RKO (cell line): ENCODE data around the gene SCG5.
"Not testable (repeated sequence)": the region's sequence is repeated elsewhere in the genome, so short reads cannot be mapped to it uniquely, and the experiment has no call there.

Experiments
- DNase-seq: peaks from one replicate; pipeline ENCODE4 v3.0.0-alpha.2; 2016; ENCODE audit warnings: low spot score

Gene SCG5, protein sequence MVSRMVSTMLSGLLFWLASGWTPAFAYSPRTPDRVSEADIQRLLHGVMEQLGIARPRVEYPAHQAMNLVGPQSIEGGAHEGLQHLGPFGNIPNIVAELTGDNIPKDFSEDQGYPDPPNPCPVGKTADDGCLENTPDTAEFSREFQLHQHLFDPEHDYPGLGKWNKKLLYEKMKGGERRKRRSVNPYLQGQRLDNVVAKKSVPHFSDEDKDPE

DNA sequence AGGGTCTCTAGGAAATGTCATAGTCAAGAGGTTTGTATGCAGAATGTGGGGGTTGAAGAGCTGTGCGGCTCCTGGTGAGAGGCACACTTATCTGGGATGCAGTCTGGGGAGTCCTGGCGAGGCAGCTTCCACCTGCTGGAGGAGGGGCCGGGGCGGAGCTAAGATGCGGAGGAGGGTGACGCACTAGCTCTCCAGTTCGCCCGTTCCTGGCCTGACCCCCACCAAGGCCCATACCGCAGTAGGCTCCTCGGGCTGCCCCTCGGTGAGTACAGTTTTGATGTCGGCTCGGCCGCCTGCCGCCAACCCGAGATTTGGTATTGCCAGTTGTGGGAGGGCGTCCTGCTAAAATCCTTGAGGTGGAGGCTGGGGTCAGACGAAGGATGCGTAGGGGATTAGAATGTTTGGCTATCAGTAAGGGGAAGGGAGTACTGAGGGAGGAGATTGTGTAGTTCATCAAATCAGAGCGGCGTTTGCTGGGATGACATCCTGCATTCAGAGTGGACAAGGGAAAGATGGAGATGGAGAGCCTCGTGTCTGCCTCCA lies at the start of gene SCG5:
TSS of gene SCG5 (plus strand) at position 194 of the 543 bp plus-strand sequence. CDS start 1,883 bp downstream, outside the sequence.
- DNase-seq, result no peak

DNA sequence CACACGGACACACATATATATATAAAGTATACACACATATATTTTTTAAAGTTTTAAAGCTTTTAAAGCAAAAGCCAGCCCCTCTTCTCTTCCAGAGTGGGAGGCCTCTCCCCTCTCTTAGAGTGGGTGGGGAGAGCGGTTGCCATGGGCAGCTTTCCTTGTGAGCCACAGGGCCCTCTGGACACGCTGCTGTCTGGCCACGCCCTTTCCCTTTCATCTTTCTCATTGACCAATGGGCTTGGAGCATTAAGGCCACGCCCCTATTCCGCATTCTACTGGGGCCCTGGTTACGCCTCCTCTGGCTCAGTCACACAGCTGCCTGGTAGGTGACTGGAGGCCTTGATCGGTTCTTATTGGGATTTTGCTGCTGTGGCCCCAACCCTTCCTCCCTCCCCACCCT lies 48.4 kb upstream of the SCG5 start, which contains the start of gene GOLGA8N:
TSS of gene GOLGA8N (plus strand) at position 306 of the 400 bp plus-strand sequence.
- not testable (repeated sequence) for DNase-seq

DNA sequence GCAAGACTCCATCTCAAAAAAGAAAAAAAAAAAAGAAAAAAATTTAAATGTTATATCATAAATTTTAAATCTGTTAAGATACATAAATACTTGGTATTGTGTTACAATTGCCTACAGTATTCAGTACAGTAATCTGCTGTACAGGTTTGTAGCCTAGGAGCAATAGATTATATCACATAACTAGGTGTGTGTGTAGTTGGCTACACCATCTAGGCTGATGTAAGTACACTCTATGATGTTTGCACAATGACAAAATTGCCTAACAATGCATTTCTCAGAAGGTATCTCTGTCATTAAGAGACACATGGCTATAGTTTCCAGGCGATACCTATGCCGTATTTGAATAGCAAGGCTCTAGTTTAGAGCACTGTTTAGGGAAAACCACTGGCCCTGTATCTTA lies 32.0 kb upstream of the SCG5 start:
- DNase-seq, result not testable (repeated sequence)

DNA sequence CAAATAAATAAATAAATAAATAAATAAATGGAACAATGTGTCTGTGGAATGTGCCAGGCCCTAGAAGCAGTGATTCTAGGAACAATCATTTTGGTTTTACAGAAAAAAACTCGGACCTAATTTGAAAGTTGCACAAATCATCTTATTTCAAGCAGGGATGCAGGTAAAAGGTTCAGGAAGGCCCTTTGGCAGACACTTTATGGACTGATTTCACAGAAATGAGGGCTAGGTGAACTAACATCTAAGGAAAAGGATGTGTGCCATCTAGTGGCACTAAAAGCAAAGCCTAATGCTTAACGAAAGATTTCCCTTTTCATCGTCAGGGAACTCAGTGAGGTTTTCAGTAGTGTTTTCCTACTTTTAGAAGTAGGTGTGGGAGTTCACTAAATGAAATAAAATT lies 30.8 kb upstream of the SCG5 start:
- DNase-seq, result peak; percentile 69

DNA sequence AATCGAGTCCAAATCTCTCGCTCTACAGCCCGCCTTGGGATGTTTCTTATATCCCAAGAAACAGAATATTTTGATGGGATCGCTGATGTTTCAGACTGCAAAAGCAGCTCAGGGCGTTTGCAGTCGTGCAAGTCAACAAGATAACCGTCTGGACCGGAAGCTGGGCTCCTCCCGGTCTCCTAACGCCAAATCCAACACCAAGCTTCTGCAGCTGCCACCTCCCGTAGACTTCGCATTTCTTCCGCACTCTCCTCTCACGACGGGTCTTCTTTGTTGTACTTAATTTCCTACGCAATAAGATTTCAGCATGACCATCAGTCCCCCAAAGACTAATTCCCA lies 26.8 kb upstream of the SCG5 start:
- DNase-seq, result not testable (repeated sequence)

DNA sequence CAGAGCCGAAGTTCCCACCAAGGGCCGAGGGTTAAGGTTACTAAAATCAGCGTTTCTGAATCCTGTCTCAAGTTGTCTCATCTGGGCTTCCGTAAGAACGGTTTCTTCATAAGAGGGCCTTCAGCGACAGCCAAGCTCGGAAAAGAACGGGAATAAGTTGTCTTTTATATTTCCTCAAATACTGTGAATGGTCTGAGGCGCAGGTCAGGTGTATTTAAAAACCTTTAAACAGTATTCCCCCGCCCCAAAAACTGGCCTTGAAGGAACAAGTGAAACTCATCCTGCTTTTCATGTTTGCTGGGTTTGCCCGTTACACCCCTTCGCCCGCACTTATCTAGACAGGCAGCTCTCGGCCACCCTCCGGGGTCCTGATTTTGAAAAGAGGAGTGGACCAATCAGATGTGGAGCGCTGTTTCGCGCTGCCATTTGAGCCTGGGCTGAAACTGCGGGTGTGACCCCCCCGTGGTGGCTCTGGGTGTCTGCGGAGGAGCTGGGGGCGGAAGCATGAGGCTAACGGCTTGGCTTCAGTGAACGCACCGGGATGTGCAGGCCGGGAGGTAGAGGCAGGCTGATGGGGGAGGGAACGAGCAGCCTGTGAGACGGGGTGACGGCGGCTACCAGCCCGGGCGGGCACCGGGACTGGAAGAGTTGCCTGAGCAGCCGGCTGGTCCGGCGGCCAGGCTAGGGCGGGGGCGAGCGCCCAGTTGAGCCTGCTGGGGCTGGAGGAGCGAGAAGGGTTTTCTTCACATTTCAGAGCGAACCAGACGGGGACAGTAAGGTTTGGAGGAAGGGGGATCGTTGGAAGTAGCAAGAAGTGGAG lies 26.2 kb upstream of the SCG5 start, which contains the start of gene ARHGAP11A:
TSS of gene ARHGAP11A (plus strand) at position 454 of the 820 bp plus-strand sequence. CDS start 708 bp downstream, outside the sequence.
- peak; percentile 92 for DNase-seq

DNA sequence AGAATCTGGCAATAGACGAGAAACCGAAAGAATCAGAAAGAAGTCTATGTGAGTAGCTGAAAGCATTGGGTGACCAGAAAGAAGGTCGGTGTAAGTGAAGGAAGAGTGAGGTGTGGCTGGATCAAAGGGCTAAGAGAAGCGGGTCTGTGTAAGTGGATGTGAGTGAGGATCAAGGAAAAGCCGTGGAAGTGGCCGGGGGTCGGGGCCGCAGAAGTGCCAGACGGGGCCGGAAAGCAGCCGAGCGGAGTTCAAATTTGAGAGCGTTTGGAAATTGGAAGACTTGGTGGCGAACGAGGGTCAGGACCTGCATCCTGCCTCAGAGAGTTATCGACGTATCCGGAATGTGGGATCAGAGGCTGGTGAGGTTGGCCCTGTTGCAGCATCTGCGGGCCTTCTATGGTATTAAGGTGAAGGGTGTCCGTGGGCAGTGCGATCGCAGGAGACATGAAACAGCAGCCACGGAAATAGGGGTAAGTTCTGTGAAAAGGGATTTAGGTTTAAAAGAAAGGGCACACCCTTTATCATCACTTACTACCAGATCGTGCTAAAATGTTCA lies 25.6 kb upstream of the SCG5 start:
- DNase-seq, result peak; percentile 60

DNA sequence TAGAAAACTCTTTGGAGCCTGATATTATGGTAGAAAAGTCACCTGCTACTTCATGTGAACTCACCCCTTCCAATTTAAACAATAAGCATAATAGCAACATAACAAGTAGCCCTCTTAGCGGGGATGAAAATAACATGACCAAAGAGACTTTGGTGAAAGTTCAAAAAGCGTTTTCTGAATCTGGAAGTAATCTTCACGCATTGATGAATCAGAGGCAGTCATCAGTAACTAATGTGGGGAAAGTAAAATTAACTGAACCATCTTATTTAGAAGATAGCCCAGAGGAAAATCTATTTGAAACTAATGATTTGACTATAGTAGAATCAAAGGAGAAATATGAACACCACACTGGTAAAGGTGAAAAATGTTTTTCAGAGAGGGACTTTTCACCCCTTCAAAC lies 5.1 kb upstream of the SCG5 start:
- no peak for DNase-seq

DNA sequence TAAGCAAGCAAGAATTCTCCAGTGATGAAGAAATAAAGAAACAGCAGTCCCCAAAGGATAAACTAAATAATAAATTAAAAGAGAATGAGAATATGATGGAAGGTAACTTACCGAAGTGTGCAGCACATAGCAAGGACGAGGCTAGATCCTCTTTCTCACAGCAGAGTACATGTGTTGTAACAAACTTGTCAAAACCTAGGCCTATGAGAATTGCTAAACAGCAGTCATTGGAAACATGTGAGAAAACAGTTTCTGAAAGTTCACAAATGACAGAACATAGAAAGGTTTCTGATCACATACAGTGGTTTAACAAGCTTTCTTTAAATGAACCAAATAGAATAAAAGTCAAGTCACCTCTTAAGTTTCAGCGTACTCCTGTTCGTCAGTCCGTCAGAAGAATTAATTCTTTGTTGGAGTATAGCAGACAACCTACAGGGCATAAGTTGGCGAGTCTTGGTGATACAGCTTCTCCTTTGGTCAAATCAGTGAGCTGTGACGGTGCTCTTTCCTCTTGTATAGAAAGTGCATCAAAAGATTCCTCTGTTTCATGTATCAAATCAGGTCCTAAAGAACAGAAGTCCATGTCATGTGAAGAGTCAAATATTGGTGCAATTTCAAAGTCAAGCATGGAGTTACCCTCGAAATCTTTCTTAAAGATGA lies 4.5 kb upstream of the SCG5 start:
- no peak for DNase-seq

DNA sequence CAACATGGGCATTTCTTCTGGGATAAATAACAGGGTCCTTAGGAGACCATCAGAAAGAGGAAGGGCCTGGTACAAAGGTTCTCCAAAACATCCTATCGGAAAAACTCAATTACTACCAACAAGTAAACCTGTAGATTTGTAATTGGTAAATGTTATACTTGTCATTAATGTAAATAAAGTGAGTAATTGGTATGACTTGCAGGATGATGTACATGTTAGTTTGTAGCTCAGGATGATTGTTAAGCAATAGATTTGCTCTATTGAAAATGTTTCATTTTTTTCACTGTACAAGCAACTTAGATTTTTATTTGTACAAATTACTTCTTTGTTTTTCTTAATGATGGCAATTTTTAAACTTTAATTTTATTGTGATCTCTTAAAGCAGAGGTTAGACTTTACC lies 3.8 kb upstream of the SCG5 start:
- DNase-seq, result no peak

DNA sequence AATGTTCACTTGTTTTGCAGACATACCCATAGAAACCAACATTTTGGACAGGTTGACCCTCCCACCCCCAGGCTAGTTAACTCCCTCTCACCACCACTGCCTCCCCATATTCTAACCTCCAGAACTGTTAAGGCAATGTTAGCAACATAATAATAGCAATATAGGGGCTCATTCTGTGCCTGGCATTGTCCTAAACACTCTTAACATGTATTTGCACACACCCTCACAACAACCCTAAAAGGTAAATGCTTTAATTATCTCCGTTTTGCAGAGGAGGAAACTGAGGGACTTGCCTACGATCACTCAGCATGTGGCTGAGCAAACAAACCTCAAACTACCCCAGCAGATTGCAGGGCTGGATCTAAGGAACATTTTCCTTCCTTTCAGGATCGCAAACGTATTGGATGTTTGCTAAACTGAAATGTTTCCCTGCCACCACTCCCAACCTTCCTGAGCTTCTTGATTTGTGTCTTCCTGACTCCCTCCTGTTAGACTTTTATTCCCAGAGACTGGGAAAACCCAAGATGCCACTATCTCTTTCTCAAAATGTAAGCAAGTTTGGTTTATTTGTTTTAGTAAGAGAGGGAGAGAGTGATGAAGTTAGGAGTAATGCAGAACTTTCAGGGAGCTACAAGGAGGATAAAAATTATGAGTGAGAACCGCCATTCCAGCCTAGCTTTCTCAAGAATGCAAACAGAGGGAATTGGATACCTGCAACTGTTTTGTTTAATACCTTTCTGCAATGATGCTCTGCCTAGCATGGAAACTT lies 1.3 kb downstream of the SCG5 start:
- DNase-seq, result no peak

DNA sequence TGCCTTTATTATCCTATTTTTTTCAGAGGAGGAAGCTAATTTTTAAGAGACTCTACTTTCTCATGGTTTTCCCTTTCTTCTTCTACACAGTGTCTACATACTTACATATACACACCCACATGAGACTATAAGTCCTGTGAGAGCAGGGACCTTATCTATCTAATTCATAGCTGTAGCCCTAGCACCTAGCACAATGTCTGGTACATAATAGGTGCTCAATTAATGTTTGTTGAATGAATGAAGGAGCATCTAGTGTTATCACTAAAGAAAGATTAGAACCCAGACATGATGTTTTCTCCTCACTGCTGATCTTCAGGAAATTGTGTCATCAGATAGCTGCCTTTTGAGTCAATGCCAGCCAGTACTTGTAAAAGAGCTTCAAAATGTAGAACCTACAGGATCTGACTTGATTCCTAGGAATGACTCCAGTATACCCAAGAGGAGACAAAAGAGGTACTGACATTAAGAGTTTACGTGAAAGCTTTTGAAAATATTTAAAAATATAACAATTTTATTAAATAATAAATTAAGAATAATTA lies 2.5 kb downstream of the SCG5 start:
- no peak for DNase-seq

DNA sequence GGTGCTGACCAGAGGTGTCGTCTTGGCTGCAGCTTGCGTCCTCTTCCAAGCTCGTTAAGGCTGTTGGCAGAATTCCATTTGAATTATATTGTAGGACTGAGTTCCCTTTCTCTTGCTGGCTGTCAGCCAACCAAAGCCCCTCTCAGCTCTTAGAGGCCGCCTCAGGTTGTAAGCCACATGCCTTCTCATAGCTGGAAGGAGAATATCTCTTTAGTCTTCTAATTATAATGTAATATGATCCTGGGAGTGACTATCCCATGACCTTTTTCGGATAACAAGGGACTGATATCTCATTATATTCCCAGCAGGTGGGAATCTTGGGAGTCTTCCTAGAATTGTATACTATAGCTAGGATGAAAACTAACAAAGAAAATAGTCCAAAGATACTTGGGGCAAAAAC lies 4.8 kb downstream of the SCG5 start:
- DNase-seq, result no peak

DNA sequence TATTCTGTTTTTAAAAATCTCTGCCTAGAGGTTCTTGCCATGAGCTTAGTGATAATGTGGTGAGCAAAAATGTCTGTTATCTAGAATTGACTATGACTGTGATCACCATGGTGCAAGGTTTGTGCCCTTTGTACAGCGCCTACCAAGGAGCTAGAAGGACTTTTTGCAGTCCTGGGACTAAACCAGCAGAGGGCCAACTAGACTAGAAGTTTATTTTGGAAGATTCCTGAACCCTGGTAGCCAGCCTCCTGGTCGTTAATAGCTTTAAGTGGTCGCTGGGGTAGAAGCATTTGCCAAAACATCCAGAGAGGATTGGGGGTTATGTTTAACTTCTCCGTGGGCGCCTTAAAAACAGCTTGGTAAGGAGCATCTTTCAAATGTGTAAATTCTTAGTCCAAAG lies 7.8 kb downstream of the SCG5 start:
- no peak for DNase-seq

DNA sequence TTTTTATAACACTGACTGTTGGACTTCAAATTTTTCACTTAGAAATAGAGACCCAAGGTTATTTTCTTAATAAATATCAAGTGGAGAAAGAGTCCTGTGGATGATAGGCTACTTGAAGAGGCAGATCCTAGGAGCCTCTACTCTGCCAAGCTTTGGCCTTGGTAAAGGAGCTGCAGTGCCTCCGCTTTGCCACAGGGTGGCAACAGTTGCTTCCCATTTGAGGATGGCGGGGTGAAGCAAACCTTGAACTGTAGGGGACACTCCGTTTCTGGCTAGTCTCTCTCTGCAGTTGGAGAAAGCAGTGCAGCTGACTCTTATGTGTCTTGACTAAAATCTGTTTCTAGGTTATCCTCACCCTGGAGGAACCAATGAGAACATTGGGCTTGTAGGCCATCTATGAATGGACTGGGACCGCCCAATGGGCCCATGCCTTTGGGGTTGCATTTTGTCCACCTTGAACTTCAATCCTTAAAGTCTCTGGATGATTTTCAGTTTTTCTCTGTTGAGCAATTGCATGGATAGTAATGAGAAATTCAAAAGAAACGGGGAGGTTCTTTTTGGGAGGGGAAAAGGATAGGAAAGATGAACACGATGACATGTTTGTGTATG lies 9.8 kb downstream of the SCG5 start:
- DNase-seq, result peak; percentile 48

DNA sequence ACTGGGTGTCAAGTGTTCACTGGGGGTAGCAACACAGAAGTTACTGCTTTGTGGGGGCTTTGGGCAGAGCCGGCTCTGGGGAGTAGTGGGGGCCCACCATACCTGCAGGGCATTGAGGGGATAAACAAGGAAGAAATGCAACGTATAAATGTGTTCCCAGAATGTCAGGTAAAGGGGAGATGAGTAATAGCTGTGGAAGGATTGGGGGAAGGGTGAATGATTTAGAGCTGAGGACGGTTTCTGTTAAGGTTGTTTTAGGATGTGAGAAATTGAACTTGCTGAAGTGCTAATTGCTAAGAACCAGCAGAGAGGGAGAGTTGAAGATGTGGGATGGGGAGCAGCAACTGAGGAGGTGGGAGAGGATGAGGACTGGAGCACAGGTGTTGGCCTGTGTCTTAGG lies 10.7 kb downstream of the SCG5 start:
- DNase-seq, result no peak

DNA sequence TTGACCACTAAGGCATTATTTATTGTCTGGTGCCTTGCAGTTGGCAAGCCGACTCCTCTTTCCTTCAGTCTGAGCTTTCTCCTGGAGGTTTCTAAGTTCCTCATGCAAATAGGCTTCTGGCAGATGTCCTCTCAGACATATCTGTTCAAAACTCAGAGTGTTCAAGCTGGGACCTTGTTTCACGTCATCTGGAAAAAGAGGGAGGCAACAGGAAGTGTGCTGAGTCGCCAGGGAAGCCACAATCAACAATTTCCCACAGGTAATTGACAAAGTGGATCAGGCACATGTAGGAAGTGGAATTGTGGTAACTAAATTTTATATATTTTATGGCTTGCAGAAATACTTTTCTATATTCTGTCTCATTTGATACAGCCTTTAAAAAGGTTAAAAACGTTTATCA lies 14.6 kb downstream of the SCG5 start:
- DNase-seq, result no peak

DNA sequence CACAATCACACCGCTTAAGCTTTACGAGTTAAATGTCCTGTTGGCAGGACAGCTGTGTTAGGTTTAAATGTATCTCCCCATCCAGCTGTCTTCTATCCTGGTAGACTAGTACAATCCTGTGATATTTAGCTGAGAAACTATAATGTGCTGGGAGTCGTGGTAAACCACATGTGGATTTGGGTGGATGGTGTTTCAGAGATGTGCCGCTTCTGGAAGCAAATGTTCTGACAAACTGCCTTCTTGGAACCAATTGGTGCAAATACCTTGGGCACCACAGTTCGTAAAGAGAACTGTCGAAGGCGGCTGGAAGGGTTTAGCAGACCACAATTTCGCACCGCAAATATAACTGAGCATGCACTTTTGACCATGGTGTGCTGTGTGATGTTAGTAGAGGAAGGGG lies 15.0 kb downstream of the SCG5 start:
- DNase-seq, result no peak

DNA sequence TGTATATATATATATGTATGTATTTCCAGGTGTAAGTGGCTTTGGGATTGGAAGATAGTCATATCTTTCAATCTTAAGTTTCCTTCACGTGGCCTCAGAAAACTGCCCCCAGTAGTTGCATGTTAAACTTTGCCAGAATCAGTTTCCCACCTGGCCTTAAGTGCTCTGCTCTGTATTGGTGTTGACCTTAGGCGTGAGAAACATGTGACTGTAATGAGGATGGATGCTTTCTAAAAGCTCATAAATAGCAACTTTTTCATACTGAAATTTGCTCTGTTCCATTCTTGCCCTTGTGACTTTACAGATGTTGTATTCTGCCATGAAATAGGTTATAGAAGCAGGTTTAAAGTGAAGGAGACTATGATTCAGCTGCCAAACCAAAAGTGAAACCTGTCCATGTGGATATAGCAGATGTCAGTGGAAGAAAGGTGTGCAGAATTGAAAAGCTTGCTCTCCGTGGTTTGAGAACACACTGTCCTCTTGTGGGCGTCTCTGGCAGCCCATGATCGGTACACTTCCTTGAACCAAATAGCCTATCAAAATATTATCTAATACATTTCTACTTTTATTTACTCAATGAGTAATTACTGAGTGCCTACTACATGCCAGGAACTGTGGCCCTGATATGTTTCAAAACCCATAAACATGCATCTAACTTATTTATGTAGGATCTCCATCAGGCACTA lies 15.8 kb downstream of the SCG5 start:
- no peak for DNase-seq

DNA sequence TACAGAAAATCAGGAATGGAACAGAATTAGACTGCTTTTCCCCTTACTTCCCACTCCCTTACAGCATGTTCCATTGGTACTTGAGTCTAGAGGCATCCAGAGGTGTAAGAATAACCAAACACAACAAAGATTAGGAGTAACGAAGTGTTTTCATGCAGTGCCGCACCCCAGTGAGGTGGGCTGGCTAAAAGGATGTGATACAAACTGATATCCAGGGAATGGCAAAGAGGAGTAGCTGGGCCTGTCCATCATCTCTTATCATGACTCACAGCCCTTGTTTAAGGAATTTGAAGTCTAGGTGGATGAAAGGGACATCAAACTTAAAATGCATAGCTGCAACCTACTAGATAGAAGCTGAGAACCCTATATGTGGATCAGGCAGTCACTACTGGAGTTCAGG lies 16.4 kb downstream of the SCG5 start:
- DNase-seq, result no peak
